Measurements from ENCODE around the gene AP5S1. TPM values are rescaled to one million over a fixed set of nuclear protein-coding genes. Genes with fewer than 3 reads are reported as not detected.

AP5S1 gene
- total and polyA plus RNA-seq, 12 donors = 9.6 to 50.3 (median 23.0) TPM

DNA sequence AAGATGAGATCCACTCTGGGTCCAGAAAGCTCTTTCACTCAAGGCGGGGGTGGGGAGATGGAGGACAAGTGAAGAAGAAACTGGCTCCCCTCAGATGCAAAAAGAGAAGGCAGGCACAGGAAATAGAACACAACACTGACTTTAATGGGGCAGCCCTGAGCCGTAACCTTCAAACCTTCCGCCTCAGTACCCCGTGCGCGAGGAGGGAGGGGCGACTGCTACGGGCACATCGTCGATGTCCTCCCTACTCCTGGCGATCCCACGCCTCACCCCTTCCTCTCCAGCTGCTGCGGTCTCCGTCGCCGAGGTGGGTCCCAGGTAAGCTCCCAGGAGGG lies 43.0 kb upstream of the AP5S1 start:
- 7 to 21% (median 12%) methylated on average over 6 to 16 of the region's 16 CpGs for WGBS, 4 donors
- Histone ChIP-seq H3K27me3 (no peaks in the 10 kb centered on the region), H3K4me3 (peak overlapping the region in 2 of 4 donors; percentile 36 to 64), H3K4me1 (replicated peaks in 1 of 2) (peaks cover 9 to 23% of the 10 kb centered on the region in 2 donors), H3K9me3 (replicated peaks in 1 of 3) (no peaks in the 10 kb centered on the region), H3K36me3 (replicated peaks in 1 of 2) (no peaks in the 10 kb centered on the region), H3K27ac (no peak overlapping the region)
- intact Hi-C loops (cut with DNase I) = no loop called here
- TF ChIP-seq, protein P1, sequence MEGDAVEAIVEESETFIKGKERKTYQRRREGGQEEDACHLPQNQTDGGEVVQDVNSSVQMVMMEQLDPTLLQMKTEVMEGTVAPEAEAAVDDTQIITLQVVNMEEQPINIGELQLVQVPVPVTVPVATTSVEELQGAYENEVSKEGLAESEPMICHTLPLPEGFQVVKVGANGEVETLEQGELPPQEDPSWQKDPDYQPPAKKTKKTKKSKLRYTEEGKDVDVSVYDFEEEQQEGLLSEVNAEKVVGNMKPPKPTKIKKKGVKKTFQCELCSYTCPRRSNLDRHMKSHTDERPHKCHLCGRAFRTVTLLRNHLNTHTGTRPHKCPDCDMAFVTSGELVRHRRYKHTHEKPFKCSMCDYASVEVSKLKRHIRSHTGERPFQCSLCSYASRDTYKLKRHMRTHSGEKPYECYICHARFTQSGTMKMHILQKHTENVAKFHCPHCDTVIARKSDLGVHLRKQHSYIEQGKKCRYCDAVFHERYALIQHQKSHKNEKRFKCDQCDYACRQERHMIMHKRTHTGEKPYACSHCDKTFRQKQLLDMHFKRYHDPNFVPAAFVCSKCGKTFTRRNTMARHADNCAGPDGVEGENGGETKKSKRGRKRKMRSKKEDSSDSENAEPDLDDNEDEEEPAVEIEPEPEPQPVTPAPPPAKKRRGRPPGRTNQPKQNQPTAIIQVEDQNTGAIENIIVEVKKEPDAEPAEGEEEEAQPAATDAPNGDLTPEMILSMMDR (IDR thresholded peaks at IDR 0.05) = no peak
- TF ChIP-seq POLR2A (IDR thresholded peaks at IDR 0.05) = no peak
- DNase-seq = no peak

DNA sequence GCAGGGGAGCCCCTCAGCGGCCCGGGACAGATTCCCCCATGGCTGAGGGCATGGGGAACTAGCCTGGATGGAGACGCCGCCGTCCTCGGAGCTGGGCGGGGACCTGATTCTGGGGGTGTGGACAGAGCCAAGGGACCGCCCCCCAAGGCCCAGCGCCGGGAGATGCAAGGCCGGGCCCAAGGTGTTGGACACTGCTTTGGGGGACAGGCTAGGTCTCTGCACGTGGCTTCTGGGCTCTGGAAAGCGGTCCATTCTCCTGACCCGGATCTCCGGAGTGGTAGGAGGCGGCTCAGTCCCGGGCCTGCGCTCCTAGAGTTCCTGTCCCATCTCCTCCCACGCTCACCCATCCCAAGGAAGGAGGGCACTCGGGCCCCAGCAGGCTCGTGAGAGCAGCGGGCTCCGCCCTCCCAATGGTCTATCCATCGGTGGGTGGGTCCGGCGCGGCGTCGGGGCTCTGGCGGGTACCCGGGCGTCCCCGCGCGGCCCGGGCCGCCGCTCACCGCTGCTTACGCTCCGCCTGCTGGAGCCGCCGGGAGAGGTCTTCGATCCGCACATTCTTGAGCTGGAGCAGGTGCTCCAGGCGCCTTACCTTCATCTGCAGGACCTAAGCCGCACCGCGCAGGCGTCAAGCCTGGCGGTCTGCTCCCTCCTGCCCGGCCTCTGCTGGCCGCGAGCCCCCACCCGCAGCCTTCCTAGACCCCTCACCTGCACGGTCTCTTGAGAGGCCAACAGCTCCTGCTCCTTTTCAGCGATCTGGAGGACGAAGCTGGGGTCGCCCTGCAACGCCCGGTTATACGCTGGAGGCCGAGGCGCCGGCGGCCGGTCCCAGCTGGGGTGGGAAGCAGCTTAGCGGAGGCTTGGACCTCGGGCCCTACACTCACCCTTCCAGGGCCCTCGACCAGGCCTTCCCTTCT lies 42.4 kb upstream of the AP5S1 start:
- 1 to 6% (median 5%) methylated on average over 20 to 70 of the region's 70 CpGs for WGBS, 4 donors
- peak in 5 of 7 donors; percentile 53 to 69 (median 64) for DNase-seq
- Histone ChIP-seq H3K27me3 (no peaks in the 10 kb centered on the region), H3K9me3 (replicated peaks in 1 of 3) (no peaks in the 10 kb centered on the region), H3K36me3 (replicated peaks in 1 of 2) (no peaks in the 10 kb centered on the region), H3K4me1 (replicated peaks in 1 of 2) (peaks cover 9 to 23% of the 10 kb centered on the region in 2 donors), H3K27ac (no peak overlapping the region), H3K4me3 (peak overlapping the region in 2 of 4 donors; percentile 36 to 64)
- intact Hi-C loops (cut with DNase I) = no loop called here
- TF ChIP-seq POLR2A (IDR thresholded peaks at IDR 0.05) = no peak
- TF ChIP-seq, protein P1 (IDR thresholded peaks at IDR 0.05) = no peak

DNA sequence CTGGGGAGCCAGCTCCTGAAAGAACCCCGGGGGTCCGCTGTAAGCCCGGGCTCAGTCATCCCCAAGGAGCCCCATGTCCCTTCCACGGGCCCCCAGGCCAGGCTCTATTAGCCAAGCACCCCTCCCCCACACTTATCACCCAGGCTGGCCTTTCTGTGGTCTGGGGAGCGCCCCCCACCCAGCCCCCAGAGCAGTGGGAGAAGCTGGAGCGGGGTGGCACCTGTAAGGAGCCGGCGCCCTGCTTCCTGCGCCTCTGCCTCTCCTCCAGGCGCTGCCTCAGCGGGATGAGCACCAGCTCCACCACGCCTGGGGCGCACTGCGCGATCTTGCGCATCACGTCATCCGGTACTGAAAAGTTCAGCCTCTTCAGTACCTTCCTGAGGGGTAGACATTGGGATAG lies 41.4 kb upstream of the AP5S1 start:
- Histone ChIP-seq H3K36me3 (replicated peaks in 1 of 2) (no peaks in the 10 kb centered on the region), H3K27me3 (no peaks in the 10 kb centered on the region), H3K9me3 (replicated peaks in 1 of 3) (no peaks in the 10 kb centered on the region), H3K4me1 (replicated peaks in 1 of 2) (peaks cover 9 to 26% of the 10 kb centered on the region in 2 donors), H3K27ac (no peak overlapping the region), H3K4me3 (no peak overlapping the region)
- DNase-seq = peak in 1 of 7 donors; percentile 26
- WGBS, 4 donors = 29 to 56% (median 36%) methylated on average over 14 to 18 of the region's 18 CpGs
- intact Hi-C loops (cut with DNase I) = no loop called here
- no peak for TF ChIP-seq POLR2A (IDR thresholded peaks at IDR 0.05)
- TF ChIP-seq, protein P1 (IDR thresholded peaks at IDR 0.05) = no peak

DNA sequence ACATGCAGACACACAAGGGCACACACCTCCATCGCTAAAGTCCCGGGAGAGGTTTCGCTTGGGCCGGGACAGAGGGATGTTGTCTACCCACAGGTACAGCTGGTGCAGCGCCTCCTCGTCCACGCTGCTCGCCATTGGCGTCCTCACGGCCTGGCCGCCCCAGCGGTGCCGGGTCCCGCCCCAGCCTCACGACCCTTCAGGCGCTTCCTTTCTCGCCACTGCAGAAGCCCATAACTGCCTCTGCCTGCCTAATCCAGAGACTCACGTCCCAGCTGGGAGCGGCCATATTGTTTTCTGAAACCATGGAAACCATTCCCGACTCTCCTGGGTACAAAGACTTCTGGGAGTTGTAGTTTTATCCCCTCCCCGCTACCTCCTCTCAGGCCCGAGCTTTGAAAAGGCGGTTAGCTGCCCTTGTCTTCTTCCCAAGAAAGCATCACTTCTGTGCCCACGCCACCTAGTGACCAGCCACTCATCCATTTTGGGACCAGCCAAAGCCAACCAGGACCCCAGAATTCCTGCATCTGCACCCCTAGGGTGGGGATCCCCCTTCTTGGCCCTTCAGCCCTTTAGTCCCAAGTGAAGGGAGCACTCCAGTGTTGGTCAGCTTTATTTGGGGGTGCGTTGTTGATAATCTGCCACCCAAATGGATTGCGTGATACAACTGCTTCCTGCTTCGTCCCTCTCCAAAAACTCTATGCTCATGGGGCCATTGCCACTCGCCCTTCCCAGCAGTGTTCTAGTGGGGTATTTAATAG lies 39.0 kb upstream of the AP5S1 start, which contains the start of gene SPEF1:
SPEF1 (minus strand) TSS at position 296 of the 758 bp plus-strand sequence; CDS start at position 135, 161 bp downstream.
- 14 to 23% (median 15%) methylated on average over 13 to 28 of the region's 28 CpGs for WGBS, 4 donors
- peak; percentile 86 to 95 (median 92) for DNase-seq
- Histone ChIP-seq H3K36me3 (replicated peaks in 1 of 2) (no peaks in the 10 kb centered on the region), H3K27me3 (no peaks in the 10 kb centered on the region), H3K4me3 (peak within 1 kb of the TSS in 1 of 4 donors; percentile 54), H3K9me3 (replicated peaks in 1 of 3) (no peaks in the 10 kb centered on the region), H3K27ac (peak within 1 kb of the TSS in 2 of 5 donors; percentile 18 to 42), H3K4me1 (replicated peaks in 1 of 2) (peaks cover 27 to 46% of the 10 kb centered on the region in 2 donors)
- intact Hi-C loops (cut with DNase I) = loop anchor here in 1 of 2 donors (5.0 kb wide), 1 partner anchor 46 kb away; no protein-coding TSS in a partner anchor
- no peak for TF ChIP-seq POLR2A (IDR thresholded peaks at IDR 0.05)
- TF ChIP-seq, protein P1 (IDR thresholded peaks at IDR 0.05) = peak; percentile 19 to 65 (median 58)

Measured in adrenal gland (tissue), 12 donors.